H9 (cell line): ENCODE measurements around the gene SNX1. TPM values are rescaled to one million over a fixed set of nuclear protein-coding genes. Genes with fewer than 3 reads are reported as not detected.
A peak's percentile ranks its signal among the peaks of the same experiment; 100 is the strongest.

Experiments used
- DNase-seq: peaks from one replicate; pipeline ENCODE4 v3.0.0-alpha.2; 2017
- H2AFZ ChIP-seq: one replicate; pipeline ENCODE4 v1.6.1; 2013; ENCODE audit warnings: mild to moderate bottlenecking, low read length, control low read depth, moderate library complexity
- H2AK5ac ChIP-seq: 2 replicates; pipeline ENCODE4 v1.6.1; 2013; ENCODE audit warnings: low read length, control low read depth, mixed read lengths; ENCODE audit not compliant: insufficient read length
- H2BK120ac ChIP-seq: one replicate; pipeline ENCODE4 v1.6.1; 2013; ENCODE audit warnings: low read depth, mild to moderate bottlenecking, low read length, control low read depth, inconsistent platforms; ENCODE audit not compliant: poor library complexity, severe bottlenecking
- H2BK12ac ChIP-seq: 2 replicates; pipeline ENCODE4 v1.6.1; 2013; ENCODE audit warnings: low read length, control low read depth, mixed read lengths, low read depth; ENCODE audit not compliant: insufficient read length
- H2BK15ac ChIP-seq: 2 replicates; pipeline ENCODE4 v1.6.1; 2013; ENCODE audit warnings: low read depth, low read length, control low read depth
- H2BK20ac ChIP-seq: one replicate; pipeline ENCODE4 v1.6.1; 2013; ENCODE audit warnings: low read depth, mild to moderate bottlenecking, low read length, control low read depth, inconsistent platforms; ENCODE audit not compliant: poor library complexity, severe bottlenecking
- H2BK5ac ChIP-seq: 2 replicates; pipeline ENCODE4 v1.6.1; 2013; ENCODE audit warnings: low read length, control low read depth, mixed read lengths; ENCODE audit not compliant: insufficient read length
- H3K14ac ChIP-seq: 2 replicates; pipeline ENCODE4 v1.6.1; 2013; ENCODE audit warnings: low read length, control low read depth; ENCODE audit not compliant: insufficient read depth
- H3K18ac ChIP-seq: 2 replicates; pipeline ENCODE4 v1.6.1; 2013; ENCODE audit warnings: low read depth, mild to moderate bottlenecking, mixed read lengths, low read length, control low read depth; ENCODE audit not compliant: insufficient read length
- H3K23ac ChIP-seq: 2 replicates; pipeline ENCODE4 v1.6.1; 2013; ENCODE audit warnings: low read length, control low read depth, mixed read lengths, low read depth; ENCODE audit not compliant: insufficient read length
- H3K23me2 ChIP-seq: 2 replicates; pipeline ENCODE4 v1.6.1; 2013; ENCODE audit warnings: low read depth, mild to moderate bottlenecking, mixed read lengths, low read length, control low read depth; ENCODE audit not compliant: insufficient read length, poor library complexity, severe bottlenecking
- H3K27ac ChIP-seq: 2 replicates; pipeline ENCODE4 v1.5.1; 2013; ENCODE audit warnings: low read length, control low read depth, mixed read lengths, low read depth; ENCODE audit not compliant: insufficient read length
- H3K27me3 ChIP-seq: 2 replicates; pipeline ENCODE4 v1.6.1; 2013; ENCODE audit warnings: low read length, control low read depth, inconsistent platforms; ENCODE audit not compliant: insufficient read depth
- H3K4ac ChIP-seq: 2 replicates; pipeline ENCODE4 v1.6.1; 2013; ENCODE audit warnings: low read depth, mild to moderate bottlenecking, control low read depth, inconsistent platforms, low read length, moderate library complexity
- H3K4me1 ChIP-seq: 2 replicates; pipeline ENCODE4 v1.6.1; 2013; ENCODE audit warnings: low read length, control low read depth, inconsistent platforms; ENCODE audit not compliant: insufficient read depth
- H3K4me2 ChIP-seq: 2 replicates; pipeline ENCODE4 v1.6.1; 2013; ENCODE audit warnings: low read length, control low read depth, mixed read lengths; ENCODE audit not compliant: insufficient read length, insufficient read depth
- H3K56ac ChIP-seq: 2 replicates; pipeline ENCODE4 v1.6.1; 2013; ENCODE audit warnings: low read depth, mild to moderate bottlenecking, mixed read lengths, low read length, control low read depth; ENCODE audit not compliant: insufficient read length
- H3K79me1 ChIP-seq: 2 replicates; pipeline ENCODE4 v1.6.1; 2013; ENCODE audit warnings: low read depth, mild to moderate bottlenecking, moderate library complexity, low read length, control low read depth, inconsistent platforms; ENCODE audit not compliant: insufficient read depth, poor library complexity, severe bottlenecking
- H3K79me2 ChIP-seq: 2 replicates; pipeline ENCODE4 v1.6.1; 2013; ENCODE audit warnings: low read length, control low read depth, inconsistent platforms; ENCODE audit not compliant: insufficient read depth
- H3K9ac ChIP-seq: 2 replicates; pipeline ENCODE4 v1.6.1; 2013; ENCODE audit warnings: low read length, control low read depth, mixed read lengths; ENCODE audit not compliant: insufficient read length; ENCODE audit errors: extremely low read depth
- H3K9me3 ChIP-seq: one replicate; pipeline ENCODE4 v1.6.1; 2013; ENCODE audit warnings: low read depth, low read length, inconsistent platforms; ENCODE audit not compliant: control insufficient read depth
- H3T11ph ChIP-seq: one replicate; pipeline ENCODE4 v1.6.1; 2013; ENCODE audit warnings: mild to moderate bottlenecking, low read length, control low read depth, inconsistent platforms
- H4K20me1 ChIP-seq: one replicate; pipeline ENCODE4 v1.6.1; 2013; ENCODE audit not compliant: control insufficient read depth, insufficient read length, insufficient read depth
- H4K5ac ChIP-seq: 2 replicates; pipeline ENCODE4 v1.6.1; 2013; ENCODE audit warnings: low read depth, mild to moderate bottlenecking, mixed read lengths, low read length, control low read depth; ENCODE audit not compliant: insufficient read length
- H4K8ac ChIP-seq: replicated peaks from 2 replicates; pipeline ENCODE4 v1.6.1; 2013; ENCODE audit warnings: low read length, control low read depth, mixed read lengths, low read depth; ENCODE audit not compliant: insufficient read length
- H4K91ac ChIP-seq: 2 replicates; pipeline ENCODE4 v1.6.1; 2013; ENCODE audit warnings: low read depth, mild to moderate bottlenecking, moderate library complexity, mixed read lengths, low read length, control low read depth; ENCODE audit not compliant: insufficient read length
- H3K27ac Mint-ChIP-seq, 3 experiments: 2 replicates in 2 of 3; 3 replicates in 1 of 3; pipeline ENCODE4 v1.8.0; 2020 to 2021; ENCODE audit warnings: mixed read lengths in 3 of 3, mild to moderate bottlenecking in 1 of 3, moderate library complexity in 1 of 3
- H3K27me3 Mint-ChIP-seq: 2 replicates; pipeline ENCODE4 v1.8.0; 2021; ENCODE audit warnings: low read depth, mild to moderate bottlenecking, moderate library complexity, mixed read lengths
- H3K36me3 Mint-ChIP-seq, 3 experiments: 2 replicates in 2 of 3; 3 replicates in 1 of 3; pipeline ENCODE4 v1.8.0; 2020 to 2021; ENCODE audit warnings: low read depth in 3 of 3, mixed read lengths in 3 of 3; ENCODE audit not compliant: insufficient read depth in 1 of 3
- H3K4me1 Mint-ChIP-seq, 2 experiments: 2 replicates each; pipeline ENCODE4 v1.8.0; 2020; ENCODE audit warnings: mixed read lengths in 2 of 2
- H3K4me3 Mint-ChIP-seq, 2 experiments: 2 replicates in 1 of 2; 3 replicates in 1 of 2; pipeline ENCODE4 v1.8.0; 2020 to 2021; ENCODE audit warnings: mild to moderate bottlenecking in 2 of 2, mixed read lengths in 2 of 2, moderate library complexity in 1 of 2
- H3K9me3 Mint-ChIP-seq, 2 experiments: 2 replicates in 1 of 2; 3 replicates in 1 of 2; pipeline ENCODE4 v1.8.0; 2020; ENCODE audit warnings: mild to moderate bottlenecking in 2 of 2, mixed read lengths in 2 of 2, moderate library complexity in 1 of 2
- CTCF ChIP-seq: fragments of 200-600 bp; sonication (generic); conservative IDR thresholded peaks from 3 replicates; pipeline ENCODE4 v1.8.0; 2021; ENCODE audit warnings: antibody characterized with exemption, mild to moderate bottlenecking
- total RNA-seq: library from RNA; stranded (reverse); gene quantifications from 2 replicates; pipeline ENCODE4 v1.2.1, GENCODE V29; 2021

Gene SNX1
- total RNA-seq, 1 experiment from 2014 or later, result 58.8 TPM

- Histone ChIP-seq H2AFZ (no peak overlapping the region), H3K79me1 (no peaks in the 10 kb centered on the region), H3K23ac (no peak overlapping the region), H3K27me3 (no peaks in the 10 kb centered on the region), H2BK12ac (no peak overlapping the region), H2BK20ac (no peak overlapping the region), H3K9ac (no peak overlapping the region), H3K27ac (no peak overlapping the region), H2AK5ac (no peak overlapping the region), H3K4ac (no peak overlapping the region), H3K79me2 (no peaks in the 10 kb centered on the region), H4K8ac (no peak overlapping the region), H3K4me2 (no peak overlapping the region), H3K4me1 (no peaks in the 10 kb centered on the region), H2BK15ac (no peak overlapping the region), H3K56ac (no peak overlapping the region), H3K23me2 (peaks cover 6% of the 10 kb centered on the region), H2BK120ac (no peak overlapping the region), H4K91ac (no peak overlapping the region), H3K18ac (no peak overlapping the region), H4K5ac (no peak overlapping the region), H3K14ac (no peak overlapping the region), H3K9me3 (no peaks in the 10 kb centered on the region), H2BK5ac (no peak overlapping the region), H4K20me1 (no peaks in the 10 kb centered on the region), H3T11ph (no peak overlapping the region)
- H3K27me3 Mint-ChIP-seq, result peaks cover 24% of the 10 kb centered on the region
- H3K4me1 Mint-ChIP-seq, result peaks cover 19 to 22% of the 10 kb centered on the region in 2 experiments
- TF ChIP-seq CTCF, result peak; percentile 56; the same call in 2 of the 3 replicates
- peak overlapping the region in 1 of 2 experiments; percentile 5; a peak in 1 of 5 replicates for H3K4me3 Mint-ChIP-seq
- H3K9me3 Mint-ChIP-seq, result no peaks in the 10 kb centered on the region
- peaks cover under 1 to 3% (median 2%) of the 10 kb centered on the region in 3 experiments; a peak in 5 of 7 replicates for H3K36me3 Mint-ChIP-seq
- peak; percentile 64 for DNase-seq
- no peak overlapping the region for H3K27ac Mint-ChIP-seq
Measured at GRCh38 chr15:64149424-64149823, 53.6 kb downstream of the SNX1 start.
